ENCODE results near the gene CHSY1.

DNA sequence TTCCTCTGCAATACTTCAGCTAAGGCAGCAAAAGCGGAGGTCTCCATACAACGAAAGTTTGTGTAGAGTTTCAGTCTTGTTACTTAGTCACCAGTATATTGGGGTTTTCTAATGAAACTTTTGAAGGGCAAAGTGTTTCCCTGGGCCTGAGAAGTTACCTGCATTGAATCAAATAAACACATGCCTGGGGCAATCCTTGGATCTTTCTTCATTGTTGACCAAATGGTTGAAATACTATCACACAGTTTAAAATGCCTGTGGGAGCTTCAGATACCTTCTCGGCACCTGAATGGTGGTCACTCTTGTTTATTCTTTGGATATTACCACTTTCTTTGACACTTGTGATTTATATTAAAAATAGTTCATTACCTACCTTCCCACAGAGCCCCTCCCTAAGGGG is 988 bp upstream of the CHSY1 start:
- TF ChIP-seq, protein P1, sequence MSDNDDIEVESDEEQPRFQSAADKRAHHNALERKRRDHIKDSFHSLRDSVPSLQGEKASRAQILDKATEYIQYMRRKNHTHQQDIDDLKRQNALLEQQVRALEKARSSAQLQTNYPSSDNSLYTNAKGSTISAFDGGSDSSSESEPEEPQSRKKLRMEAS (IDR thresholded peaks at IDR 0.05) = no peak
- no peak for TF ChIP-seq CEBPB (IDR thresholded peaks at IDR 0.05)
- TF ChIP-seq EGR1 (IDR thresholded peaks at IDR 0.05) = no peak
- TF ChIP-seq TCF12 (IDR thresholded peaks at IDR 0.05; ENCODE audit: low read depth) = no peak
- no peak for TF ChIP-seq CREB1 (IDR thresholded peaks at IDR 0.05; ENCODE audit: low read depth)
- no peak for TF ChIP-seq EP300 (IDR thresholded peaks at IDR 0.05; ENCODE audit: borderline replicate concordance)
- no peak for TF ChIP-seq YY1 (IDR thresholded peaks at IDR 0.05; ENCODE audit: low read depth)
- TF ChIP-seq FOXM1 (IDR thresholded peaks at IDR 0.05; ENCODE audit: borderline replicate concordance, low read depth) = no peak
- TF ChIP-seq, protein P2, sequence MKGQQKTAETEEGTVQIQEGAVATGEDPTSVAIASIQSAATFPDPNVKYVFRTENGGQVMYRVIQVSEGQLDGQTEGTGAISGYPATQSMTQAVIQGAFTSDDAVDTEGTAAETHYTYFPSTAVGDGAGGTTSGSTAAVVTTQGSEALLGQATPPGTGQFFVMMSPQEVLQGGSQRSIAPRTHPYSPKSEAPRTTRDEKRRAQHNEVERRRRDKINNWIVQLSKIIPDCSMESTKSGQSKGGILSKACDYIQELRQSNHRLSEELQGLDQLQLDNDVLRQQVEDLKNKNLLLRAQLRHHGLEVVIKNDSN (IDR thresholded peaks at IDR 0.05) = no peak
- no peak for TF ChIP-seq TAF1 (IDR thresholded peaks at IDR 0.05; ENCODE audit: low read depth)
- no peak for TF ChIP-seq RAD21 (IDR thresholded peaks at IDR 0.05; ENCODE audit: low read depth)

Data from Ishikawa (cell line).